Hindlimb muscle (tissue), 1 donor: Measurements from ENCODE around the gene PRG2. TPM values are rescaled to one million over a fixed set of nuclear protein-coding genes. Genes with fewer than 3 reads are reported as not detected.

Experiments
- DNase-seq: peaks from one replicate; pipeline ENCODE4 v3.0.0-alpha.2; 2013
- polyA plus RNA-seq: library from polyadenylated mRNA; unstranded; fragments of 120-200 nt; gene quantifications from one replicate; pipeline ENCODE4 v1.2.1, GENCODE V29; 2013; ENCODE audit not compliant: insufficient read length

Gene PRG2, protein sequence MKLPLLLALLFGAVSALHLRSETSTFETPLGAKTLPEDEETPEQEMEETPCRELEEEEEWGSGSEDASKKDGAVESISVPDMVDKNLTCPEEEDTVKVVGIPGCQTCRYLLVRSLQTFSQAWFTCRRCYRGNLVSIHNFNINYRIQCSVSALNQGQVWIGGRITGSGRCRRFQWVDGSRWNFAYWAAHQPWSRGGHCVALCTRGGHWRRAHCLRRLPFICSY
- polyA plus RNA-seq = 0.62 TPM

- no peak for DNase-seq
These were observed at the start of gene PRG2 for GRCh38 chr11:57390535-57390934. PRG2 (minus strand) TSS chr11:57390650; CDS start chr11:57389944, 706 bp downstream.

- DNase-seq = no peak
These were observed 49.3 kb upstream of the PRG2 start for GRCh38 chr11:57439786-57440185.

- DNase-seq = no peak
These were observed 48.2 kb upstream of the PRG2 start for GRCh38 chr11:57438345-57439285.

GRCh38 chr11:57436031-57436430 lies 45.6 kb upstream of the PRG2 start:
- no peak for DNase-seq

GRCh38 chr11:57434640-57435546 lies 44.4 kb upstream of the PRG2 start:
- DNase-seq = no peak

GRCh38 chr11:57432714-57433163 lies 42.3 kb upstream of the PRG2 start:
- DNase-seq = no peak

DNA sequence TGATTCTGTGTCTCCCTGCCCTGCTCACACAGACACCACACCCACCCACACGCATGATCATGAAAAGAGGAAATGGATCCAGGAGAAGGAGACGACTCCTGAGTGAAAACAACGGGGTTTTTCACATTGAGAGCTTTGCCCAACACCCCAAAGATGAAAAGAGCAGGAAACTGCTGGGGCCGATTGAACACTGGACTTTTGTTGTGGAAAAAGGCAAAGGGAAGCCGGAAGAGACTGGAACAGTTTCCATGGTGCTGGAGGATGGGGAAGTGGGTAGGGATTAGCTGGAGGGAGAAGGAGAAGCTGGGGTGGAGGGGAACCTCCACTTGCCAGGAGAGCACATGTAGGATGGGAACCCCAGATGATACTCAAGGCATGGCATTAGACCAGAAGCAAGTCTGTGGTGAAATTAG lies 41.7 kb upstream of the PRG2 start:
- no peak for DNase-seq

- no peak for DNase-seq
These were observed 40.5 kb upstream of the PRG2 start for GRCh38 chr11:57430952-57431351.

GRCh38 chr11:57429946-57430345 lies 39.5 kb upstream of the PRG2 start:
- DNase-seq = no peak

- no peak for DNase-seq
These were observed 38.2 kb upstream of the PRG2 start for GRCh38 chr11:57428643-57429042.

- peak; percentile 95 for DNase-seq
These were observed 37.3 kb upstream of the PRG2 start for GRCh38 chr11:57427727-57428082.

GRCh38 chr11:57426929-57427726 lies 36.7 kb upstream of the PRG2 start, which contains the start of gene SLC43A3:
SLC43A3 (minus strand) TSS chr11:57427121; CDS start chr11:57426172, 949 bp downstream.
- DNase-seq = peak; percentile 89

DNA sequence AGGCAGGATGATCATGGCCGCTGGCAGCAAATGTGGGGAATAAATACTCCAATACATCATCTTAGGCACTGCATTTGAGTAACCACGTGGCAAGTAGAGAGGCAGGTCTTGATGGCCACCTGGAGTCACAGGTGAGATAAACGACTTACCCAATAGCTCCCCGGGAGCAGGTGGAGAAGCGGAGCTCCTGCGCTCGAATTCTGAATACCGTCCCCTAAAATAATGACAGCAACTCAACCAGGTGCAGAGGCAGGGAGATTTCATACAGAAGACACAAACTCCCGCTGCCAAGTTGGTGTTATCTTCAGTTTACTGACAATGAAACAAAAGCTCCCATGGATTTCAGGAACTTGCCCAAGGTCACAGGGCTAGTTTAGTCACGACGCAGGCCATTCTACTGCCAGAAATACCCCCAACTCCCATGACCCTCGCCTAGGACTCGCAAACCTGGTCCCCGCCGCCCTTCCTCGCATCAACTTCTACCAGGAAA lies 36.0 kb upstream of the PRG2 start:
- DNase-seq = peak; percentile 45

- peak; percentile 80 for DNase-seq
These were observed 35.4 kb upstream of the PRG2 start for GRCh38 chr11:57425565-57426438.

- peak; percentile 53 for DNase-seq
These were observed 34.5 kb upstream of the PRG2 start for GRCh38 chr11:57424792-57425564.

DNA sequence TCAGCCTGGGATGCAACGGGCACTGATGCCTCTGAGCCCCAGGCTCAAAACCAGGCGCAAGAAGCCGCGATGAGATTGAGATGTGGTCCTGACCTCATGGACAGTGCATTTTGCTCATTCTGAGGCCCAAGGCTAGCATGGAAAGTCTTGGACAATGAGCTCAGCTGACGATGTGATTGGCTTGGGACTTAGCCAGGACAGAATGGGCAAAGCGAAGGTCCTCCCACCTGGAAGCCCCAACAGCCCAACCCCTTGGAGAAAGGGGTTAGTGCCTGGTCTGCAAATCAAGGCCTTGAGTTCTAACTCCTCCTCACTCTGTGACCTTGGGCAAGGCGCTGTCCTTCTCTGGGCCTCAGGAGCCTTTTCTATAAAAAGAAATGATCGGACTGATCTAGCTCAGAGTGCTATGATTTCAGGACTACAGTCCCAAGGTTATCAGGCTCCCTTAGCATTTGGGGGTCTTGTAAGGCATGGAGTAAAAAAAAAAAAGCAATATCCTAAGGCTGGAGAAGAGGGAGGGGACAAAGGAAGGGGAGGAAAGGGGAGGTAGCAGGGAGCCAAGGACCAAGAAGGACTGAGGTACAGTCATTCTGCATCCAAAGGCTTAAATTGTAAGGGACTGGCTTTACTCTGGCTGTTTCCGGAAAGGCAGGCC lies 33.8 kb upstream of the PRG2 start:
- no peak for DNase-seq

DNA sequence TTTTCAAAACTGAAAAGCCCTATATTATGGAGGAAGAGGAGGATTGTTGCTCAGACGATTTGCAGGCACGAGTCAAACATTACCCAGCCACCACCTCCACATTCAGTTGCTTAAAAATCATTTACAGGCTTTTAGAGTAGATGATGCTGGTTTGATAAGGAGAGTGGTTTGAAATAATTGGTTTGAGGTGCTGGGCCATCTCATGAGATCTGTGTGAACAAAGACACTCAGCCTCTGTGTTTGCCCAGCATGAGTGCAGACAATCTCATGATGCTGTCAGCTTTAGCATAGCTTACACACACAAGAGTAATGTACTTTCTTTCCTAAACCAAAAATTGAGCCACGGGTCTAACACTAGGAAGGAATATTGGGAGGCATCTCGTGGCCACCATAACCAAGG lies 32.2 kb upstream of the PRG2 start:
- no peak for DNase-seq

GRCh38 chr11:57421805-57422204 lies 31.4 kb upstream of the PRG2 start:
- no peak for DNase-seq

- no peak for DNase-seq
These were observed 30.6 kb upstream of the PRG2 start for GRCh38 chr11:57421066-57421465.
